M059J (cell line): Measurements from ENCODE around the gene LILRA2. TPM values are rescaled to one million over a fixed set of nuclear protein-coding genes. Genes with fewer than 3 reads are reported as not detected.
A peak's percentile ranks its signal among the peaks of the same experiment; 100 is the strongest.
"Not testable (repeated sequence)": the region's sequence is repeated elsewhere in the genome, so short reads cannot be mapped to it uniquely, and the experiment has no call there.

Experiments used
- DNase-seq: peaks from one replicate; pipeline ENCODE4 v3.0.0-alpha.2; 2012; ENCODE audit warnings: low read depth
- total RNA-seq: library from RNA; depleted of rRNA; stranded (reverse); fragments of >200 nt; shearing (Covaris generic); gene quantifications from 2 replicates; pipeline ENCODE4 v1.2.3, GENCODE V29; 2014; rRNA removed

LILRA2 gene
- total RNA-seq, result not detected in 2 replicates

DNA sequence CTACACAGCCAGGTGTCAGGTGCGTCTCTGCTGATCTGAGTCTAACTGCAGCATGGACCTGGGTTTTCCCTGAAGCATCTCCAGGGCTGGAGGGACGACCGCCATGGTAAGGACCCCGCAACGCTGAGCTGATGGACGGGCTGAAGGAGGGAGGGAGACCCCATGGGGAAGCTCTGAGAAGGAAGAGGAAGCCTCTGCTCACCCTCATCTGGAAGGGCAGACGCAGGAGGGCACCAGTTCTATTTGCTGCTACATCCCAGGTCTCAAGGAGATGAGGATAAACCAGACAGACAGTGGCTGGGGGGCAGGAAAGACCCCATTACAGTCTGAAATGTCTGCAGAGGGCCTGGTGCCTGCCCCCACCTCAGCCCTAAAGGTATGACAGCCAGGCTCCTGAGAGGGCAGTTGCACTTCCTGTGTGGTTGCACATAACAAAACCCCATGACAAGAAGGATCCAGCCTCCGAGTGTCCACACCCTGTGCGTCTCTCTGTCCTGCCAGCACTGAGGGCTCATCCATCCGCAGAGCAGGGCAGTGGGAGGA, at the start of gene LILRA2:
Gene LILRA2 (plus strand): TSS at position 461 of the 543 bp plus-strand sequence. CDS start 89 bp downstream, outside the sequence.
- no peak for DNase-seq

DNA sequence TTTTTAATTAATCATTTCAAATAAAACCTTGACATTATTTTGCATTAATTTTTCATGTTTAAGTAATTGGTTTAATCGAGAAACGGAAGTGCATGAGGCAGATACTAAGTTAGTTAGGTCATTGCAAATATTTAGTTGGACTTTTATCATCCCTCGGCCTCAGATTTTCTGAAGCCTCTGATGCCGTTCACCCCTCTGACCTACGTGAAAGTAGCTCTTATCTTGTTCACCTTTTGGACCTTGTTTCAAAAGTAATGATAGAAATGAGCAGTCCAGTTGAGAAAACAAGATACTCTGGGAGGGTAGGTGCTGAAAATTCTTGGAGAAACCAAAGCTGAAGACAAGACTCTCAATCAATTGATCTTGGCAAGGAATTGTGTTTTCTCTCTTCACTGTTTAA, 48.0 kb upstream of the LILRA2 start:
- no peak for DNase-seq

DNA sequence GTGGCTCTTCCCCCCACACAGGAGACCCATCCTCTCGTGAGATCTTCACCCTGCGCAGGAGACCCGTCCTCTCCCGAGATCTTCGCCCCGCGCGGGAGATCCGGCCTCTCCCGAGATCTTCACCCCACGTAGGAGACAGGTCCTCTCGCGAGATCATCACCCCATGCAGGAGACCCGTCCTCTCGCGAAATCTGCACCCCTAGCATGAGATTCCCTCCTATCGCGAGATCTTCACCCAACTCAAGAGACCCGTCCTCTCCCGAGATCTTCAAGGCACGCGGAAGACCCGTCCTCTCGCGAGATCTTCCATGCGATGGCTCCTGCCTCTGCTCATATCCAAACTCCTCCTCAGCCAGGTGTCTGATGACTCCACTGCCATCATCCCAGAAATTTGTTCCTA, 46.6 kb upstream of the LILRA2 start:
- DNase-seq, result no peak

DNA sequence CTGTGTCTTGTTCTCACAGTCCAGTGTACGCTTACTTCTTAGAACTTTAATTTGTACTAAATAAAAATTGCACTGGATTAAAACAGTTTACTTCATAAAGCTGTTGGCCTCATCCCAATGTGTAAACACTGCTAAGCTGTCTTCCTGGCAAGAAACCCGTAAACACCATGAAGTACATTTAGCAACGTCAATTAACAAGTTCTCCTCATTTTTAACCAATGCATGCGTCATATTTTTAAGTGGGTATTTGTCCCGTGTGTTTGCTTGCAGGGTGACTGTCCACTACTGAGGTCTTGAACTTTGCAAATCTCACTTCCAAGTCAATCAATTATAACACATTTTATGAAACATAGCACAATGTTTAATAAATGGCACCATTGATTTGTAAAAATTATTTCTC, 42.7 kb upstream of the LILRA2 start:
- no peak for DNase-seq

DNA sequence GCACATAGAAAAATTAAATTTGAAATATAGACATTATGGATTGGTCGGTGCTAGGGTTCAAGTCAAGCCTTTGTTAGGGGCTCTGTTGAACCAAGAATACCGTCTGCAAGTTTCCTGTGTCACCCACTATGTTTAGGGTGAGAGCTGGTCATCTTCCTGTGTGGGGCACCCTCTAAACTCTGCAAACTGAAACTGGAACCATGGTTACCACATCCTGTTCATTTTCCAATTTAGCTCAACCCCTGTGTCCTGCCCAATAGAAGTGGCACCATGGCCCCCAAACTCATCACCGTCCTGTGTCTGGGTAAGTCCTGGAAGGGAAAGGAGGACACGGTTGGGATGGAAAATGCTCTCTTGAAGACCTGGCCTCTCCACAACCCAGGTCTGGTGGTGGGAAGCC, 41.1 kb upstream of the LILRA2 start:
- DNase-seq, result no peak

DNA sequence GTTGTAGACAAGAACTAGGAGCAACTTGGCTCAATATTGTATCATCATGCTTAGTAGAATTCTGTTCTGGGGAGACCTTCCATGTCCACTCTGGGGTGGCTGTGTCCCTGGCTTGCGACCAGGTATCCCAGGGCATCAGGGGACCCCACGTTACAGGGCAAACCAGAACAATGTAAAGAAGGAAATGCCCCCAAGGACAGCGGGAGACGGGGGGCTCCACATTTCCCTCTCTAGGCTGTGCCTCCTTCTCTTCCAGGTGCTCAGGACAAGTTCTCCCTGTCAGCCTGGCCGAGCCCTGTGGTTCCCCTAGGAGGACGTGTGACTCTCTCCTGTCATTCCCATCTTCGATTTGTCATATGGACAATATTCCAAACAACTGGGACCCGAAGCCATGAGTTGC, 40.1 kb upstream of the LILRA2 start:
- DNase-seq, result no peak

DNA sequence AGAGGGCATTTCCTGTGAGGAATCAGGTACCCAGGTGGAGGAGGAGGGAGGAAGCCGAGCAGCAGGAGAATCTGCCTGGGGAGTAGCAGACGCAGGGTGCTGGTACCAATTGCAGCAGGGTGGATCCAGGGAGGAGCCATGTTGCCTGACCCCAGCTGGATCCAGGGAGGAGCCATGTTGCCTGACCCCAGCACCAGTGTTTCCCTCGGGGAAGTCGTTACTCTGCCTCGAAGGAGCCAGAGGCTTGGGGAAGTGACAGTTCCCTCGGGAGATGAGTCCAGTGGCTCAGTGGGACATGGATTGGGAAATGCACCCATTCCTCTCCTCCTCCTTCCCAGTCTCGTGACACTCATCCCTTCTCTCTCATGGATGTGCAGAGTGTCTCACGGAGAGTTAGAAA, 39.4 kb upstream of the LILRA2 start:
- DNase-seq, result no peak

DNA sequence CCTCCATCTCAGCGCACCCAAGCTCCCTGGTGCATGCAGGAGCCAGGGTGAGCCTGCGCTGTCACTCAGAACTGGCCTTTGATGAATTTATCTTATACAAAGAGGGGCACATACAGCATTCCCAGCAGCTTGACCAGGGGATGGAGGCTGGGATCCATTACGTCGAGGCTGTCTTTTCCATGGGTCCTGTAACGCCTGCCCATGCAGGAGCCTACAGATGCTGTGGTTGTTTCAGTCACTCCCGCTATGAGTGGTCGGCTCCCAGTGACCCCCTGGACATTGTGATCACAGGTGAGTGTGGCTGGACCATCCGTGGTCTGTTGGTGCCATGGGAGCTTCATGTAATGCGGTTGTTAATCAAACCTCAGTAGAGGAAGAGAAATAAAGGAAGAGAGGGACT, 38.0 kb upstream of the LILRA2 start:
- DNase-seq, result no peak

DNA sequence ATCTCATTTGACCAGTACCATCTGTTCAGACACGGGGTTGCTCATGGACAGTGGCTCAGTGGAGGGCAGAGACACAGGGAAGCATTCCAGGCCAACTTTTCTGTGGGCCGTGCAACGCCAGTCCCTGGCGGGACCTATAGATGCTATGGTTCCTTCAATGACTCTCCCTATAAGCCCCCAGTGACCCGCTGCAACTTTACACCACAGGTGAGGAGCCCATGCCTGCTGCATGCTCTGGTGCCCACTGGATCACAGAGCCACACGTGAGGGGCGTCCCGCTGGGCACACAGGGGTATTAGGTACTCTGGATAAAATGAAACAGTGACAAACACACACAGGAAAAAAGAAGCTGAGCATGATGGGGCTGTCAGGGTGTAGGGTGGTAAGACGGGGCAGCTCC, 36.6 kb upstream of the LILRA2 start:
- no peak for DNase-seq

DNA sequence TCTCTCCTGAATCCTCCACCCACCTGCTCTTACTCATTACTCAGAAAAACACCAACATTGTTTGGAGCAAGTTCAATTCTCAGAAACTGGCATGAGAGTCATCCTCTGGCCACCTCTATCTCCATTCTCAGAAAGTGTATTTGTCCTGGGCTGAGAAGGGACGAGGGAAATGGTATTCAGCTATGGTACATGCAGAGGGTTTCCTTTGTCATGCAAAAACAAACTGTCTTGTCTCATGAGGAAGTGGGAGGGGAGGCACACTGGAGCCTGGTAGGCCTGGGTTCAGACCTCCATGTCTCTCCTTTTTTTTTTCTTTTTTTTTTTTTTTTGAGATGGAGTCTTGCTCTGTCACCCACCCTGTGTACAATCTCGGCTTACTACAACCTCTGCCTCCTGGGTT, 31.9 kb upstream of the LILRA2 start:
- DNase-seq, result no peak

DNA sequence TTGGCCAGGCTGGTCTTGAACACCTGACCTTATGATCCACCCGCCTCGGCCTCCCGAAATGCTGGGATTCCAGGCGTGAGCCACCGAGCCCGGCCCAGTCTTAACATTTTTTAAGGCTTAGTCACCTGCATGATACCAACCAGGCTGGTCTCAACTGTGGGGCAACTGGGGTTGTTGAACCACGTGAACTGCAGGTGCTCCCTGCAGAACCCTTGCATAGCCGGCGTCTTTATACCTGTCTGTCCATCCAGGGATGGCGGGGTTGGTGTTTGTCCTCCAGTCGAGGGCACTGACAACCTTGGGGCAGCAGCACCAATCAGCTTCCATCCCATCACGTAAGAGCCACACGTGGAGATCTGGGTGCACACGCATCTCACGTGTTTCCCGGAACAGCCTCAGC, 24.8 kb upstream of the LILRA2 start:
- no peak for DNase-seq

DNA sequence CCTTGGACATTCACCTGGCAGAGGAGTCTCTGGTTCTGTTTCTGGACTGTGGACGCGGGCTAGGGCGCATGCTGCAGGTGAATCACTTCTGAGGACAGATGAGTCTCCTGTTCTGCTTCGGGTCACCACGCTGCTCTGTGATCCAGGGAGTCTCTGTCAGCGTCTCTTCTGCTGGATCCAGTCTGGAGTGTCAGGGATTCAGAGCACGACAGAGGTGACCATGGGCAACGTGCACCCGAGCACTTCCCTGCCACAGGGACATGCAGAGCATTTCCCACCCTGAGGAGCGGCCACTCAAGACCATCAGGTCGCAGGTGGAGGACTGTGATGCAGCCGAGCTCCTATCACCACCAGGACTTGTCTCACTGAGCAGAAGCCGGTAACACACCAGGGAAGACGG, 24.4 kb upstream of the LILRA2 start:
- DNase-seq, result no peak

DNA sequence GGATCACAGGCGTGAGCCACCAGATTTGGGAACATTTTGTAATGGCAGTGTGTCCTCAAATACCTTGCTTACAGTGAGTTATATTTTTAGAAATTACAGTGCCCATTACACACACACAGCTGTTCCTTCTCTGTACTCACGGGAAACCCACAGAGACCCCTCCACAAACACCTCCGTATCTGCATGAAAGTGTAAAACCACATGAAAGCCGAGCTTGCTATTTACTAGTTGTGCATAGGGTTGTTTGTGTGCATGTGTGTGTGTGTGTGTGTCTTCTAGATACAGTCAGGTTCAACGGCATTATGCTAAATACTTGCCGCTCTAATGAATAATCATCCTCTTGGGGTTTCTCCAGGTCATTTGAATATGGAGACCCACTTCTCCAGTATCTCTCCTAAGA, 22.3 kb upstream of the LILRA2 start:
- no peak for DNase-seq

DNA sequence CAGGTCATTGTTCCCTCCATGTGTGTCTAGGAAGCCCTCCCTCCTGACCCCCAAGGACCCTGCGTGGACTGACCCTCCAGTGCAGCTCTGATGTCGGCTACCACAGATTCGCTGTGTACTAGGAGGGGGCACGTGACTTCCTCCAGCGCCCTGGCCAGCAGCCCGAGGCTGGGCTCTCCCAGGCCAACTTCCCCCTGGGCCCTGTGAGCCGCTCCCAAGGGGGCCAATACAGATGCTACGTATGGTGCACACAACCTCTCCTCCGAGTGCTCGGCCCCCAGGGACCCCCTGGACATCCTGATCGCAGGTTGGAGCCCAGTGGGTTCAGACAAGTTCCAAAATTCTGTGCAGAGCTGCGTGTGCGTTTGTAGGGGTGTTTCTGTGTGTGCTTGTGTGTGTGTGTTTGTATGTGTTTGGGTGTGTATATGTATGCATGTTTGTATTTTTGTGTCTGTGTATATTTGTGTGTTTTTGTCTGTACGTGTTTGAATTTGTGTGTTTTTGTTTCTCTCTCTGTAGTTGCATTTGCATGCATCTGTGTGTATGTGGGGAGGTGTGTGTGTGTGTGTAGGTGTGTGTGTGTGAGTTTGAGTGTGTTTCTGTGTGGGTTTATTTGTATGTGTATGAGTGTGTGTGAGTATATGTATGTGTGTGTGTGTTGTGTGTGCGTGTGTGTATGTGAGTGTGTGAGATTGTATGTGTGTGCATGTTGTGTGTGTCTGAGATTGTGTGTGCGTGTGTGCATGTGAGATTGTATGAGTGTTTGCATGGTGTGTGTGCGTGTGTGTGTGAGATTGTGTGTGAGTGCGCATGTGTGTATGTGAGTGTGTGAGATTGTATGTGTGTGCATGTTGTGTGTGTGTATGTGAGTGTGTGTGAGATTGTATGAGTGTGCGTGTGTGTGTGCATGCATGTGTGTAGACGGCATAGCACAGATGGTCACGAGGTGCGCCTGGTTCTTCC, 21.4 kb upstream of the LILRA2 start:
- no peak for DNase-seq

DNA sequence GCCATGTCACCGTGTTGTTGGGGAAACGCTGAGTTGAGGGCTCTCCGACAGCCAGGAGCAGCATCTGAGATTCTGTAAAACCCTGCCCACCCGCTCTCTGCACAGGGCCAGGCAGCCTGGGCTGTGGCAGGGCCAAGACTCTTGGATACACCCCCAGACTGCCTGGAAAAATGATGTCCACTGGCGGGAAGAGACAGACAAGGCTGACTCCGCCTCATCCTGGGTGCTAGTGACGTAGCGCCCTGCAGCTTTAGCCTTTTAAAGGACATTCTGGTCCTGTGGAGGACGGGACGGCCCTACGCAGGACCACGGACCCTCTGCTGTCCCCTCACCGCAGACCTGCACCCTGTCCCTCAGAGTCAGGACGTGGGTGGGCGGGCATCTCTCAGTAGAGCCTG, 20.7 kb upstream of the LILRA2 start:
- DNase-seq, result no peak

DNA sequence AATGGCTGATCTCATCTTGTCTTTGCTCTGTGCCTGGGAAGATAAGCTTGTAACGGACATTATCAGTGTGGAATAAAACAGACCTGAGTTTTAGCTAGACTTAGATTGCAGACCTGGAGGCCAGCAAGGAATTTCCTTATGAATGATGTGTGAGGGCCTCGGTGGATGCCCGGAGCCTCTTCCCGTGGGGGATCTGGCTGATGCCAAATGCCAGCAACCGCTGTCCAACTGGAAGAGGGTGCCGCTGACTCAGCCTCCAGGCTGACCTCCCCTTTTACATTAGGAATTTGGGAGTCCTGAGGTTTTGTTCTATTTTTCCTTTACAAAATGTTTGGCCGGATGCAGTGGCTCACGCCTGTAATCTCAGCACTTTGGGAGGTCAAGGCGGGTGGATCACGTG, 19.6 kb upstream of the LILRA2 start:
- DNase-seq, result no peak

DNA sequence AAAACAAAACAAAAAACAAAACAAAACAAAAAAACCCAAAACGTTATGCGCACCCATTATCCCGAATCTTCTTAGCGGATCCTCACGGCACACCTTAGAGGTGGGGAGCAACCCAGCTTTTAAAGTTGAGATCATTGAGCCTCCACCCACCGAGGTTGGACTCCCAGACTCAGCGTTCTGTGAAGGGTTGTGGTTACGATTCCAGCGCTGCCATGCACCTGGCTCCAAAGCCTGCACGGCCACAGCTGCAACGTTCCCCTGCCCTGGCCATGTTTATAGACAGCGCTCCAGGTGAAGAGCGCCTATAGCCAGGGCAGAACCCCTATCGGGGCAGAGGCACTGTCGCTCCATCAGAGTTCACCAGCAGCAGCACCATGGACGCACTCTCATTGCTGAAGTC, 18.7 kb upstream of the LILRA2 start:
- DNase-seq, result no peak

DNA sequence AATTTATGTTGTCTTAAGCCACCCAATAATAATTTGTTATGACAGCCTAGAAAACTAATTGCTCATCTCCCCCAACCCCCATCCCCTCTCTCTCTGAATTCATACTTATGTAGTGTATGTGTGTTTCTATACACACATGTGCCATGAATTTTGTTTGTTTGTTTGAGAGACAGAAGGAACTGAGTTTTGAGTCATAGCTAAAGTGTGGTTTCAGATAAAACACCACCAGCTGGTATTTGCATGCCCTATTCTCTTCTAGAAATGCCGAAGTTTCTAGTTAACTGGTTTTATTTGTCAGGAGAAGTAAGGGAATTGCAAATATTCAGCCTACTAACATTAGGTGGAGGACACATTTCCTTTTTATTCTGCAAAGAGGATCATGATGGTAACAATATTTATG, 17.4 kb upstream of the LILRA2 start:
- DNase-seq, result no peak

DNA sequence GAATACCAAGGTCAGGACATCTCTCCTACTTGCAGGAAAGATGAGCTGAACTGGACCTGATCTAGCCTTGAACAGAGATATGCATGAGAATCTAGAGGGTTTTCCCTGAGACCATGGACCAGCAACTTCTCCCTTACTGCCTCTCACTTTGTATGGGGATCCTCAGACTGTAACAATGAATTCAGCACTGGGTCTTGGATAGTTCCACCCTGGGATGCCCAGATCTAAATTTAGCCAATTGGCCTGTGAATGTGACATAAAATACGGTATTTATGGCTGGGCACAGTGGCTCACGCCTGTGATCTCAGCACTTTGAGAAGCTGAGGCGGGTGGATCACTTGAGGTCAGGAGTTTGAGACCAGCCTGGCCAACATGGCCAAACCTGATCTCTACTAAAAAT, 15.3 kb upstream of the LILRA2 start:
- DNase-seq, result no peak

DNA sequence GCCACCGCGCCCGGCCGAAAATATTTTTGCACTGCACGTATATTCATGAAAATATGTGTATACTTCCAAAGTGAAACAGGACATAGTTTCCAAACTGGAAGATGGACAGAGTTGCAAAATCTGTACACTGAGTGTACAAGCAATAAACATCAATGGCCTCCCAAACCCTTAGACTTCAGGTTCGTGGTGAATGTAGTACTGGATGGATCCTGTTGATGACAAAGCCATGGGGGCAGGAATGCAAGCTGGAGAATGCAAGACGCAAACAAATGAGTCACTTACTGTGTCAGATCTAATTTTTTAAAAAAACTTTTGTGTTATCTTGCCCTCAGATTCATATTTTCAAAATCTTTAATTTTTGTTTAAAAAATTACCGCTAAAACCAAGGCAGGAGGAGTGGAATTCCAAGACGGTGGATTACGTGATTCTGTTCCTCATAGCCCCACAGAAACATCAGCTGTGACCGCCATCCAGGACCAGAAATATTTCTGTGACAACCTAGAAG, 12.7 kb upstream of the LILRA2 start:
- DNase-seq, result peak; percentile 29

DNA sequence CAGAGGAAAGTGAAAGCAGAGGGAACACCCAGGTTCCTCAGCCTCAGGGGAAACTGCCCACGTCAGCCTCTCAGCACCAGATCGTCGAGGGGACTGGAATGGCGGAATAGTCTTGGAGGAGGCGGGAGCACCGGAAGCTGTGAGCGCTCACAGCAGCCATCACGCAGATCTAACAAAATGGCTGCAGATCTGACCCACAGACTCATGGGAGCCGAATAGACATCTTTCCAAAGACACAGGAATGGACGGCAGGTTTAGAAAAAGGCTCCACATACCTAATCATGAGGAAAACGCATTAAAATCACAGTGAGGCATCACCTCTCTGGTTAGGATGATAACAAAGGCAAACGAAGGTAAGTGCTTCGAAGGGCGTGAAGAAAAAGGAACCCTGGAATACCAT, 11.8 kb upstream of the LILRA2 start:
- DNase-seq, result peak; percentile 56

DNA sequence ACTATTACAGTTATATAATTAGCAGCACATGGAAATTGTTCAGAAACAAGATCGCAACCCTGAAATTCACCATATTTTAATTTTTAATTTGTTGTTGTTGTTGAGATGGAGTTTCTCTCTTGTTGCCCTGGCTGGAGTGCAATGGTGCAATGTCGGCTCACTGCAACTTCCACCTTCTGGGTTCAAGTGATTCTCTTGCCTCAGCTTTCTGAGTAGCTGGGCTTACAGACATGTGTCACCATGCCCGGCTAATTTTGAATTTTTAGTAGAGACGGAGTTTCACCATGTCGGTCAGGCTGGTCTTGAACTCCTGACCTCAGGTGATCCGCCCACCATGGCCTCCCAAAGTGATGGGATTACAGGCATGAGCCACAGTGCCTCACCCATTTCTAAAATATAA, 10.4 kb upstream of the LILRA2 start:
- not testable (repeated sequence) for DNase-seq

DNA sequence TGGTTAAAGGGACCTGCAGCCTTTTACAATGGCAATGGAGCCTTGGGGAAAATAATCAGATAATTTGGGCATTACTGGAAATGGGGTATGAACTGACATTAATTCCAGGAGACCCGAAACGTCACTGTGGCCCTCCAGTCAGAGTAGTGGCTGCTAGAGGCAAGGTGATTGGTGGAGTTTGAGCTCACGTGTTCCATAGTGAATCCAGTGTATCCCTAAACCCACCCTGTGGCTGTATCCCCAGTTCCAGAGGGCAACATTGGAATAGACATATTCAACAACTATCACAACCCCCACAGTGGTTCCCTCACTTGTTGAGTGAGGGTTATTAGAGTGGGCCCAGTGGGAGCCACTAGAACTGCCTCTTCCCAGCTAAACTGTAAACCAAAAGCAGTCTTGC, 3.3 kb upstream of the LILRA2 start:
- no peak for DNase-seq
